Lung (tissue), 12 donors: ENCODE results near the gene SPOP. TPM values are rescaled to one million over a fixed set of nuclear protein-coding genes. Genes with fewer than 3 reads are reported as not detected.

Experiments
- ATAC-seq: fragments of 200-7000 bp; cut with Tn5 transposase; one replicate; pipeline ENCODE4 v1.9.1; 2020; ENCODE audit warnings: moderate number of reproducible peaks; ENCODE audit not compliant: insufficient read depth, low FRiP score
- DNase-seq, 3 donors: peaks; one replicate each; pipeline ENCODE4 v3.0.0-alpha.2; 2013 to 2017
- H3K27ac ChIP-seq, 2 donors: one replicate each; pipeline ENCODE4 v1.5.1; 2013; ENCODE audit warnings: mild to moderate bottlenecking in 2 of 2, moderate library complexity in 2 of 2, control low read depth in 1 of 2, inconsistent platforms in 1 of 2, low read depth in 1 of 2, low read length in 1 of 2
- H3K27me3 ChIP-seq, 3 donors: one replicate each; pipeline ENCODE4 v1.5.1; 2013; ENCODE audit warnings: low read length in 2 of 3; ENCODE audit not compliant: control insufficient read depth in 3 of 3, insufficient read depth in 3 of 3
- H3K36me3 ChIP-seq, 4 donors: one replicate each; pipeline ENCODE4 v1.5.1; 2013; ENCODE audit warnings: low read length in 4 of 4, mild to moderate bottlenecking in 1 of 4, moderate library complexity in 1 of 4; ENCODE audit not compliant: control insufficient read depth in 4 of 4, insufficient read depth in 4 of 4
- H3K4me1 ChIP-seq, 5 donors: one replicate each; pipeline ENCODE4 v1.5.1; 2013; ENCODE audit warnings: low read length in 5 of 5, mild to moderate bottlenecking in 2 of 5, moderate library complexity in 1 of 5; ENCODE audit not compliant: control insufficient read depth in 5 of 5, insufficient read depth in 5 of 5
- H3K4me3 ChIP-seq: one replicate; pipeline ENCODE4 v1.5.1; 2013; ENCODE audit warnings: mild to moderate bottlenecking, control low read depth, moderate library complexity
- H3K9ac ChIP-seq, 2 donors: one replicate each; pipeline ENCODE4 v1.5.1; 2013; ENCODE audit warnings: low read length in 2 of 2, control low read depth in 1 of 2; ENCODE audit not compliant: insufficient read depth in 1 of 2
- H3K9me3 ChIP-seq, 4 donors: one replicate each; pipeline ENCODE4 v1.5.1; 2013; ENCODE audit warnings: low read length in 3 of 4, mild to moderate bottlenecking in 1 of 4, moderate library complexity in 1 of 4; ENCODE audit not compliant: control insufficient read depth in 4 of 4, insufficient read depth in 3 of 4
- WGBS, 2 donors: extraction: QIAGEN DNeasy Blood & Tissue Kit; methylation state at CpG; one replicate each; pipeline ENCODE4 v1.1.7; 2013; 5-methylcytosine and 5-hydroxymethylcytosine counted together
- polyA plus RNA-seq, 2 donors: library from polyadenylated mRNA; stranded (reverse); fragments of 200-250 nt; gene quantifications; one replicate each; pipeline ENCODE4 v1.2.1, GENCODE V29; 2013
- total RNA-seq, 2 donors: library from RNA; depleted of rRNA in 1 of 2; stranded (reverse); fragments of >200 nt in 1 of 2; gene quantifications; one replicate each; pipeline ENCODE4 v1.2.1, GENCODE V29; 2014 to 2021
- TF ChIP-seq, protein P1 (sequence below): IDR thresholded peaks from 2 replicates; pipeline ENCODE4 v1.5.1; 2012; ENCODE audit warnings: mild to moderate bottlenecking; ENCODE audit errors: control extremely low read depth, extremely low read depth
- donor health status: control.
- donor health status: control.
- donor health status: Bipolar disorder and iron deficiency.
- donor health status: healthy.
- donor health status: DM: yes; HTN: yes; CAD: no.

The SPOP gene
- total and polyA plus RNA-seq, 4 donors: 28.7 to 98.0 (median 64.6) TPM

DNA sequence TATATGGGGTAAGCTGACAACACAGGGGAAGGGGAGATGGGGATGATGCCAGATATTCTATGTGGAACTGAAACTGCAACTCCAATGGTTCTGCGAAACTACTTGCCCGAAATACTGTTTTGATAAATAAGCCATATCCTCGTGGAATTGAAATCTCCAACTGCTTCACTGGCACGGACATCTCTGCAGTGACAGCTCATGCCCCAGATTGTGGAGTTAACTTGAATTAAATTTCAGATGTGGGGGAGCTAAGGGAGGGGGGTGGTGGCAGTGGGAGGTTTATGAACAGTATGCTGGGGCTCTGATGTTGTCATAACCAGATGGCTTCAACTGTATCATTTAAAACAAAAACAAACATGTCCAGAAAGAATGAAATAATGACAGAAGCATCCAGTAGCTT is 80.5 kb downstream of the SPOP start:
- H3K9me3 ChIP-seq: no peaks in the 10 kb centered on the region
- no peaks in the 10 kb centered on the region for H3K27me3 ChIP-seq
- no peak for DNase-seq
- TF ChIP-seq, protein P1, sequence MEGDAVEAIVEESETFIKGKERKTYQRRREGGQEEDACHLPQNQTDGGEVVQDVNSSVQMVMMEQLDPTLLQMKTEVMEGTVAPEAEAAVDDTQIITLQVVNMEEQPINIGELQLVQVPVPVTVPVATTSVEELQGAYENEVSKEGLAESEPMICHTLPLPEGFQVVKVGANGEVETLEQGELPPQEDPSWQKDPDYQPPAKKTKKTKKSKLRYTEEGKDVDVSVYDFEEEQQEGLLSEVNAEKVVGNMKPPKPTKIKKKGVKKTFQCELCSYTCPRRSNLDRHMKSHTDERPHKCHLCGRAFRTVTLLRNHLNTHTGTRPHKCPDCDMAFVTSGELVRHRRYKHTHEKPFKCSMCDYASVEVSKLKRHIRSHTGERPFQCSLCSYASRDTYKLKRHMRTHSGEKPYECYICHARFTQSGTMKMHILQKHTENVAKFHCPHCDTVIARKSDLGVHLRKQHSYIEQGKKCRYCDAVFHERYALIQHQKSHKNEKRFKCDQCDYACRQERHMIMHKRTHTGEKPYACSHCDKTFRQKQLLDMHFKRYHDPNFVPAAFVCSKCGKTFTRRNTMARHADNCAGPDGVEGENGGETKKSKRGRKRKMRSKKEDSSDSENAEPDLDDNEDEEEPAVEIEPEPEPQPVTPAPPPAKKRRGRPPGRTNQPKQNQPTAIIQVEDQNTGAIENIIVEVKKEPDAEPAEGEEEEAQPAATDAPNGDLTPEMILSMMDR: no peak
- no peak for ATAC-seq
- no peak overlapping the region for H3K4me3 ChIP-seq
- peaks cover 0 to 2% (median 0%) of the 10 kb centered on the region in 5 donors for H3K4me1 ChIP-seq
- H3K36me3 ChIP-seq: peaks cover 20 to 38% (median 24%) of the 10 kb centered on the region in 4 donors
- peak overlapping the region in 1 of 2 donors; percentile 70 for H3K27ac ChIP-seq
- H3K9ac ChIP-seq: no peak overlapping the region
- WGBS, 2 donors: 67 to 71% methylated on average over 4 of the region's 4 CpGs

DNA sequence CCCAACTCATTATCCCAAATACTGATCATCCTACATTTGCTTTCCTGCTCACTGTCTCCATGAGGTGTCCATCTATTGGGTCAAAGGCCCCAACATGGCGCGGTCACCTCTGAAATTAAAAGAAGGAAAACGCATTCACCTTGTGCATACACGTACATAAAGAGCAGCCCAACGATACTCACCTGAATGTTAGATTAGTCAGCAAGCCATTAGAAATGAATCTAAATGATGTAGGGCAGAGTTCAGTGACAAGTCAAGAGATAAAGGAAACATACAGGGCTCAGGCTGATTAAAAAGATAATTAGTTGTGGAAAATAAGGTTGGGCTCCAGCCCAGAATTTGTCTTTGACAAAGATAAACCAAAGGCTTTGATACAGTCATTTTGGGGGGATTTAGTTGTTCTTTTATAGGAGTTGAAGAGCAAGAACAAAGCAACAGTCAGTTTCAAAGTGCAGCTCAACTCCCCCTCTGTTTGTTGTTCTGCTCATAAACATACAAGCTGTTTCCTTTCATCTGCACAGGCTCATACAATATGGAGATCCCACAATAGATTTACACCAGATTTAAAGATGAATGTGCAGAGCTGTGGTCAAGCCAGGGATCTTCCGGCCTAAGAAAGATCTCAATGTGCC is 81.2 kb downstream of the SPOP start:
- ATAC-seq (no peak), DNase-seq (peak in 1 of 3 donors; percentile 28)
- TF ChIP-seq, protein P1: no peak
- peaks cover 19 to 35% (median 21%) of the 10 kb centered on the region in 4 donors for H3K36me3 ChIP-seq
- H3K9ac ChIP-seq: no peak overlapping the region
- 84 to 91% methylated on average over 6 of the region's 6 CpGs for WGBS, 2 donors
- H3K4me3 ChIP-seq: no peak overlapping the region
- no peaks in the 10 kb centered on the region for H3K9me3 ChIP-seq
- H3K27ac ChIP-seq: peak overlapping the region in 1 of 2 donors; percentile 29
- peaks cover 0 to 2% (median 0%) of the 10 kb centered on the region in 5 donors for H3K4me1 ChIP-seq
- no peaks in the 10 kb centered on the region for H3K27me3 ChIP-seq

DNA sequence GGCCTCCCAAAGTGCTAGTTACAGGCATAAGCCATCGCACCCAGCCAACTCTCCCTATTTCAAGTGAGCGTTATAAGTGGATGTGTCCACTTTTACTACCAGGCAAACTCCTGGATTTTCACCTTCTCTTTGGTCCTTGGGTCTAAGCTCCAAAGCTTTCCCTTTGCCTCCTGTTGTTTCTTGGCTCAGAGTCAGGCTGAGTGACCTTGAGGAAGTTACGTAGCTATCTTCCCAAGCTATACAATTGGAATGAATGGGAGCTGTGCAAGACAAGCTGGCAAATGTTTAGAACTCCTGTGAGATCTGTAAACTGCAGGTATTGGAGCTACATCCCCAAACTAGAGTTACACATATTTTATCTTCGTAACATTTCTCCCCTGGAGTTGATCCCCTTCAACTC is 81.9 kb downstream of the SPOP start:
- Histone ChIP-seq H3K36me3 (peaks cover 16 to 32% (median 21%) of the 10 kb centered on the region in 4 donors), H3K4me1 (peaks cover 0 to 2% (median 0%) of the 10 kb centered on the region in 5 donors), H3K9me3 (no peaks in the 10 kb centered on the region), H3K27me3 (no peaks in the 10 kb centered on the region), H3K4me3 (no peak overlapping the region), H3K9ac (no peak overlapping the region), H3K27ac (peak overlapping the region in 1 of 2 donors; percentile 33)
- DNase-seq (peak in 1 of 3 donors; percentile 32), ATAC-seq (no peak)
- WGBS, 2 donors: 90 to 92% methylated on average over 4 of the region's 4 CpGs
- TF ChIP-seq, protein P1: no peak
